Measurements from ENCODE around the gene ARL3. TPM values are rescaled to one million over a fixed set of nuclear protein-coding genes. Genes with fewer than 3 reads are reported as not detected.

ARL3 gene
- total RNA-seq, 1 experiment from 2014 or later: 16.5 TPM

- H2BK120ac ChIP-seq (ENCODE audit: low read depth, low read length, poor library complexity, severe bottlenecking): no peak overlapping the region
- no peak overlapping the region for H2AFZ ChIP-seq (ENCODE audit: low read length)
- peaks cover 21% of the 10 kb centered on the region; the same call in 1 of the 2 replicates for H3K79me2 ChIP-seq (ENCODE audit: insufficient read depth, low read length)
- TF ChIP-seq, protein P1, sequence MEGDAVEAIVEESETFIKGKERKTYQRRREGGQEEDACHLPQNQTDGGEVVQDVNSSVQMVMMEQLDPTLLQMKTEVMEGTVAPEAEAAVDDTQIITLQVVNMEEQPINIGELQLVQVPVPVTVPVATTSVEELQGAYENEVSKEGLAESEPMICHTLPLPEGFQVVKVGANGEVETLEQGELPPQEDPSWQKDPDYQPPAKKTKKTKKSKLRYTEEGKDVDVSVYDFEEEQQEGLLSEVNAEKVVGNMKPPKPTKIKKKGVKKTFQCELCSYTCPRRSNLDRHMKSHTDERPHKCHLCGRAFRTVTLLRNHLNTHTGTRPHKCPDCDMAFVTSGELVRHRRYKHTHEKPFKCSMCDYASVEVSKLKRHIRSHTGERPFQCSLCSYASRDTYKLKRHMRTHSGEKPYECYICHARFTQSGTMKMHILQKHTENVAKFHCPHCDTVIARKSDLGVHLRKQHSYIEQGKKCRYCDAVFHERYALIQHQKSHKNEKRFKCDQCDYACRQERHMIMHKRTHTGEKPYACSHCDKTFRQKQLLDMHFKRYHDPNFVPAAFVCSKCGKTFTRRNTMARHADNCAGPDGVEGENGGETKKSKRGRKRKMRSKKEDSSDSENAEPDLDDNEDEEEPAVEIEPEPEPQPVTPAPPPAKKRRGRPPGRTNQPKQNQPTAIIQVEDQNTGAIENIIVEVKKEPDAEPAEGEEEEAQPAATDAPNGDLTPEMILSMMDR (conservative IDR thresholded peaks at IDR 0.05): no peak
- WGBS (ENCODE audit: extremely low coverage, insufficient read length, low lambda C conversion rate): no CpG with 5 or more reads among the region's 7 CpGs
- peaks cover 5% of the 10 kb centered on the region; the same call in 1 of the 2 replicates for H3K4me1 ChIP-seq (ENCODE audit: insufficient read depth, low read length)
- H2BK5ac ChIP-seq (ENCODE audit: insufficient read length, low read length): no peak overlapping the region
- H3K9me3 Mint-ChIP-seq: no peaks in the 10 kb centered on the region; a peak in 1 of 5 replicates
- no peak overlapping the region for H4K8ac ChIP-seq (replicated peaks; ENCODE audit: insufficient read length, low read depth, low read length)
- H3K9ac ChIP-seq (ENCODE audit: extremely low read depth, insufficient read length, low read length): no peak overlapping the region
- H3K79me1 ChIP-seq (ENCODE audit: insufficient read depth, low read depth, low read length, poor library complexity, severe bottlenecking): peaks cover 6% of the 10 kb centered on the region
- no peak overlapping the region for H3K56ac ChIP-seq (ENCODE audit: insufficient read length, low read depth, low read length)
- no peak for DNase-seq
- H2BK20ac ChIP-seq (ENCODE audit: low read depth, low read length, poor library complexity, severe bottlenecking): no peak overlapping the region
- peak overlapping the region in 1 of 2 experiments; percentile 10; a peak in 1 of 5 replicates for H3K4me3 Mint-ChIP-seq
- H3K27ac Mint-ChIP-seq: no peak overlapping the region
- peaks cover 57 to 65% of the 10 kb centered on the region in 2 experiments for H3K4me1 Mint-ChIP-seq
- H4K91ac ChIP-seq (ENCODE audit: insufficient read length, low read depth, low read length): no peak overlapping the region
- H3K9me3 ChIP-seq (ENCODE audit: control insufficient read depth, low read depth, low read length): no peaks in the 10 kb centered on the region
- no peak overlapping the region for H3K14ac ChIP-seq (ENCODE audit: insufficient read depth, low read length)
- H4K20me1 ChIP-seq (ENCODE audit: control insufficient read depth, insufficient read depth, insufficient read length): peaks cover 3% of the 10 kb centered on the region
- H2AK5ac ChIP-seq (ENCODE audit: insufficient read length, low read length): no peak overlapping the region
- no peak overlapping the region for H3K18ac ChIP-seq (ENCODE audit: insufficient read length, low read depth, low read length)
- H3T11ph ChIP-seq (ENCODE audit: low read length): no peak overlapping the region
- H2BK15ac ChIP-seq (ENCODE audit: low read depth, low read length): no peak overlapping the region
- H3K27me3 Mint-ChIP-seq (ENCODE audit: low read depth): no peaks in the 10 kb centered on the region
- no peaks in the 10 kb centered on the region for H3K27me3 ChIP-seq (ENCODE audit: insufficient read depth, low read length)
- peaks cover 0 to 8% (median 0%) of the 10 kb centered on the region in 3 experiments; a peak in 2 of 7 replicates for H3K36me3 Mint-ChIP-seq (ENCODE audit: insufficient read depth in 1 of 3, low read depth in 3 of 3)
- H2BK12ac ChIP-seq (ENCODE audit: insufficient read length, low read depth, low read length): no peak overlapping the region
- no peak overlapping the region for H4K5ac ChIP-seq (ENCODE audit: insufficient read length, low read depth, low read length)
- H3K27ac ChIP-seq (ENCODE audit: insufficient read length, low read depth, low read length): no peak overlapping the region
- H3K4me2 ChIP-seq (ENCODE audit: insufficient read depth, insufficient read length, low read length): no peak overlapping the region
- no peak overlapping the region for H3K4ac ChIP-seq (ENCODE audit: low read depth, low read length)
- peaks cover 28% of the 10 kb centered on the region for H3K23me2 ChIP-seq (ENCODE audit: insufficient read length, low read depth, low read length, poor library complexity, severe bottlenecking)
- no peak overlapping the region for H3K23ac ChIP-seq (ENCODE audit: insufficient read length, low read depth, low read length)
These were observed 66.5 kb downstream of the ARL3 start for GRCh38 chr10:102647443-102648268.
